H1 (cell line): ENCODE data around the gene SCN3A. TPM values are rescaled to one million over a fixed set of nuclear protein-coding genes. Genes with fewer than 3 reads are reported as not detected.

ENCODE experiments used
- CTCF ChIA-PET: fragments of 300-600 bp; sonication (Branson Sonifier 250); formaldehyde crosslinking; loops from one replicate; lab custom pipeline; 2021; ENCODE audit not compliant: partially characterized antibody; lab: Charles Lee
- POLR2A ChIA-PET: fragments of 300-600 bp; sonication (Branson Sonifier 250); formaldehyde crosslinking; loops from one replicate; lab custom pipeline; 2021; ENCODE audit warnings: inconsistent platforms; ENCODE audit not compliant: partially characterized antibody; lab: Charles Lee
- DNase-seq, 2 experiments: peaks; one replicate each; pipeline versions ENCODE4 v3.0.0 to v3.0.0-alpha.2; 2010 to 2022; ENCODE audit warnings: low spot score in 2 of 2, low read depth in 1 of 2, mixed read lengths in 1 of 2
- FAIRE-seq: peaks from 2 replicates; lab custom pipeline; 2011; peaks lifted over from hg19 to GRCh38; lab: Jason Lieb, UNC
- H2AFZ ChIP-seq: 2 replicates; pipeline ENCODE4 v1.8.1; 2012; ENCODE audit warnings: low read length, inconsistent platforms
- H2AK5ac ChIP-seq: 2 replicates; pipeline ENCODE4 v1.6.1; 2013; ENCODE audit warnings: low read depth, low read length
- H2BK120ac ChIP-seq: replicated peaks from 2 replicates; pipeline ENCODE3; 2013; ENCODE audit warnings: low read depth, low read length, inconsistent platforms
- H2BK12ac ChIP-seq: 2 replicates; pipeline ENCODE4 v1.6.1; 2013; ENCODE audit warnings: low read depth, low read length
- H2BK15ac ChIP-seq: 2 replicates; pipeline ENCODE4 v1.6.1; 2013; ENCODE audit warnings: low read length
- H2BK20ac ChIP-seq: 2 replicates; pipeline ENCODE4 v1.6.1; 2013; ENCODE audit warnings: low read length
- H2BK5ac ChIP-seq: 2 replicates; pipeline ENCODE4 v1.6.1; 2013; ENCODE audit warnings: low read depth, low read length
- H3K14ac ChIP-seq: 2 replicates; pipeline ENCODE4 v1.6.1; 2013; ENCODE audit warnings: inconsistent platforms; ENCODE audit not compliant: insufficient read length
- H3K18ac ChIP-seq: 2 replicates; pipeline ENCODE4 v1.6.1; 2013; ENCODE audit warnings: low read length; ENCODE audit errors: extremely low read depth
- H3K23ac ChIP-seq: 2 replicates; pipeline ENCODE4 v1.6.1; 2013; ENCODE audit warnings: inconsistent platforms; ENCODE audit not compliant: insufficient read length
- H3K23me2 ChIP-seq: 2 replicates; pipeline ENCODE4 v1.6.1; 2013; ENCODE audit warnings: low read depth, low read length
- H3K27ac ChIP-seq: 2 replicates; pipeline ENCODE4 v1.6.1; 2011; ENCODE audit warnings: low read depth, low read length, inconsistent platforms
- H3K27me3 ChIP-seq, 4 experiments: replicated peaks in 1 of 4; 1 replicate in 1 of 4; 2 replicates in 3 of 4; pipeline versions ENCODE4 v1.6.1 to v1.8.1; 2011 to 2013; ENCODE audit warnings: low read length in 3 of 4, mild to moderate bottlenecking in 3 of 4, inconsistent platforms in 2 of 4, mixed read lengths in 2 of 4, moderate library complexity in 1 of 4; ENCODE audit not compliant: control insufficient read depth in 3 of 4, insufficient read depth in 3 of 4; ENCODE audit errors: extremely low read depth in 1 of 4
- H3K36me3 ChIP-seq, 4 experiments: 2 replicates each; pipeline versions ENCODE4 v1.6.1 to v1.8.1; 2011 to 2013; ENCODE audit warnings: mild to moderate bottlenecking in 4 of 4, low read length in 3 of 4, moderate library complexity in 2 of 4, control low read depth in 1 of 4, inconsistent platforms in 1 of 4; ENCODE audit not compliant: insufficient read depth in 4 of 4, control insufficient read depth in 2 of 4
- H3K4ac ChIP-seq: replicated peaks from 2 replicates; pipeline ENCODE3; 2013; ENCODE audit warnings: low read length, low read depth, mixed read lengths, inconsistent platforms; ENCODE audit not compliant: insufficient read length
- H3K4me1 ChIP-seq, 4 experiments: replicated peaks in 1 of 4; 1 replicate in 1 of 4; 2 replicates in 3 of 4; pipeline versions ENCODE4 v1.6.1 to v1.8.1; 2011 to 2013; ENCODE audit warnings: low read length in 3 of 4, inconsistent platforms in 2 of 4, mixed read lengths in 1 of 4; ENCODE audit not compliant: insufficient read depth in 4 of 4, control insufficient read depth in 3 of 4
- H3K4me2 ChIP-seq, 2 experiments: 2 replicates each; pipeline versions ENCODE4 v1.6.1 to v1.8.1; 2011 to 2013; ENCODE audit warnings: low read depth in 2 of 2, low read length in 2 of 2, control low read depth in 1 of 2, inconsistent platforms in 1 of 2, mild to moderate bottlenecking in 1 of 2; ENCODE audit not compliant: insufficient read depth in 1 of 2
- H3K4me3 ChIP-seq, 4 experiments: fragments of 200-600, 300-600 bp in 1 of 4; sonication (generic), shearing (Covaris generic), sonication (Bioruptor Twin) in 1 of 4; 2 replicates each; pipeline versions ENCODE4 v1.5.1 to v1.8.1; 2011 to 2016; ENCODE audit warnings: low read length in 4 of 4, low read depth in 3 of 4, control low read depth in 2 of 4, inconsistent platforms in 2 of 4, mild to moderate bottlenecking in 2 of 4, mixed read lengths in 1 of 4, moderate library complexity in 1 of 4; ENCODE audit not compliant: insufficient read depth in 2 of 4; ENCODE audit errors: extremely low read depth in 1 of 4
- H3K56ac ChIP-seq: replicated peaks from 2 replicates; pipeline ENCODE3; 2013; ENCODE audit warnings: low read depth, mild to moderate bottlenecking, mixed read lengths, low read length, inconsistent platforms; ENCODE audit not compliant: insufficient read length
- H3K79me1 ChIP-seq: 2 replicates; pipeline ENCODE4 v1.6.1; 2013; ENCODE audit warnings: low read depth, low read length, control low read depth
- H3K79me2 ChIP-seq, 2 experiments: 2 replicates each; pipeline versions ENCODE4 v1.6.1 to v1.8.1; 2012 to 2013; ENCODE audit warnings: low read length in 2 of 2, mild to moderate bottlenecking in 2 of 2, inconsistent platforms in 1 of 2; ENCODE audit not compliant: insufficient read depth in 2 of 2, control insufficient read depth in 1 of 2
- H3K9ac ChIP-seq, 4 experiments: replicated peaks in 1 of 4; 1 replicate in 1 of 4; 2 replicates in 3 of 4; pipeline versions ENCODE4 v1.6.1 to v1.8.1; 2011 to 2013; ENCODE audit warnings: low read depth in 3 of 4, low read length in 3 of 4, control low read depth in 2 of 4, mild to moderate bottlenecking in 2 of 4, moderate library complexity in 2 of 4, inconsistent platforms in 1 of 4; ENCODE audit errors: extremely low read depth in 1 of 4
- H3K9me3 ChIP-seq, 2 experiments: 2 replicates each; pipeline versions ENCODE4 v1.6.1 to v1.8.1; 2012 to 2013; ENCODE audit warnings: mild to moderate bottlenecking in 2 of 2, moderate library complexity in 2 of 2, control low read depth in 1 of 2, inconsistent platforms in 1 of 2, low read depth in 1 of 2, low read length in 1 of 2, mixed read lengths in 1 of 2; ENCODE audit not compliant: insufficient read depth in 2 of 2
- H4K20me1 ChIP-seq, 2 experiments: replicated peaks in 1 of 2; 2 replicates each; pipeline versions ENCODE3 to v1.8.1; 2011 to 2013; ENCODE audit warnings: inconsistent platforms in 2 of 2, low read length in 2 of 2, mild to moderate bottlenecking in 1 of 2; ENCODE audit not compliant: insufficient read depth in 2 of 2, control insufficient read depth in 1 of 2
- H4K5ac ChIP-seq: 2 replicates; pipeline ENCODE4 v1.6.1; 2013; ENCODE audit warnings: low read length, low read depth, mixed read lengths, inconsistent platforms; ENCODE audit not compliant: insufficient read length
- H4K8ac ChIP-seq: 2 replicates; pipeline ENCODE4 v1.8.0; 2013; ENCODE audit warnings: mild to moderate bottlenecking, moderate library complexity, low read length, inconsistent platforms; ENCODE audit not compliant: insufficient read depth; ENCODE audit errors: extremely low read depth
- H4K91ac ChIP-seq: replicated peaks from 2 replicates; pipeline ENCODE3; 2013; ENCODE audit warnings: low read length, mixed read lengths, inconsistent platforms; ENCODE audit not compliant: insufficient read length
- CEBPB ChIP-seq: IDR thresholded peaks from 2 replicates; pipeline ENCODE4 v1.6.1; 2012; ENCODE audit warnings: low read depth, low read length
- EZH2 ChIP-seq: fragments of 200-600 bp; sonication (generic); IDR thresholded peaks from 2 replicates; pipeline ENCODE4 v1.7.1; 2012; ENCODE audit warnings: low read depth, mild to moderate bottlenecking, moderate library complexity, low read length, inconsistent platforms; ENCODE audit not compliant: severe bottlenecking
- HDAC2 ChIP-seq, 2 experiments: fragments of 300-600 bp in 1 of 2; sonication (generic) in 1 of 2; IDR thresholded peaks; 2 replicates each; pipeline ENCODE4 v1.6.1; 2011 to 2012; ENCODE audit warnings: low read depth in 2 of 2, low read length in 2 of 2, mild to moderate bottlenecking in 2 of 2, moderate library complexity in 2 of 2, borderline replicate concordance in 1 of 2, inconsistent platforms in 1 of 2
- KDM5A ChIP-seq: fragments of 200-600 bp; IDR thresholded peaks from 2 replicates; pipeline ENCODE4 v1.7.1; 2012; ENCODE audit warnings: mild to moderate bottlenecking, low read length, inconsistent platforms, mixed read lengths
- PHF8 ChIP-seq: fragments of 200-600 bp; sonication (generic); conservative IDR thresholded peaks from 2 replicates; pipeline ENCODE4 v1.7.1; 2012; ENCODE audit warnings: low read depth, mild to moderate bottlenecking, inconsistent platforms, low read length, moderate library complexity
- POLR2A ChIP-seq, 2 experiments: IDR thresholded peaks; 1 replicate in 1 of 2; 2 replicates in 1 of 2; pipeline ENCODE4 v1.6.1; 2011; ENCODE audit warnings: low read depth in 2 of 2, low read length in 2 of 2, mild to moderate bottlenecking in 2 of 2; ENCODE audit errors: control extremely low read depth in 1 of 2
- RBBP5 ChIP-seq: IDR thresholded peaks from 2 replicates; pipeline ENCODE4 v1.7.1; 2012; ENCODE audit warnings: low read depth, mild to moderate bottlenecking, inconsistent platforms, low read length, moderate library complexity, borderline replicate concordance
- WGBS, 2 experiments: shearing (Covaris generic) in 1 of 2; methylation state at CpG; one replicate each; pipeline versions ENCODE4 v1.1.6 to v1.1.7; 2013 to 2015; ENCODE audit warnings: low lambda C conversion rate in 2 of 2, mixed read lengths in 2 of 2, inconsistent platforms in 1 of 2, low coverage in 1 of 2, missing lambda C conversion rate in 1 of 2; ENCODE audit not compliant: insufficient replicate concordance in 2 of 2, insufficient coverage in 1 of 2, insufficient read length in 1 of 2; ENCODE audit errors: extremely low coverage in 1 of 2, missing lambda C conversion rate in 1 of 2; 5-methylcytosine and 5-hydroxymethylcytosine counted together
- polyA plus RNA-seq, 7 experiments: library from polyadenylated mRNA; depleted of rRNA in 3 of 7; stranded (reverse) in 5 of 7; unstranded in 2 of 7; fragments of >200 nt in 5 of 7; fragments of 200-250 nt in 2 of 7; gene quantifications; 1 replicate in 5 of 7; 2 replicates in 1 of 7; 4 replicates in 1 of 7; pipeline versions ENCODE4 v1.2.1 to v1.2.3, GENCODE V29; 2011 to 2013; ENCODE audit warnings: missing spikeins in 2 of 7, mixed read lengths in 2 of 7
- total RNA-seq: library from RNA; stranded (reverse); fragmentation: NEBNext Ultra II Directional; extraction: Animal tissue kit (Norgen Biotek cat#: 25700); gene quantifications from 2 replicates; pipeline ENCODE4 v1.2.1, GENCODE V29; 2021
- TF ChIP-seq, protein P1 (sequence below): IDR thresholded peaks from 2 replicates; pipeline ENCODE4 v1.6.1; 2011; ENCODE audit warnings: low read length, improper control_type of control experiment

The SCN3A gene
- total and polyA plus RNA-seq, 2 of the 8 experiments (the other 6 are each of a cell fraction or from before 2014, with no cell fraction given): 0.02 TPM; not detected in 1

DNA sequence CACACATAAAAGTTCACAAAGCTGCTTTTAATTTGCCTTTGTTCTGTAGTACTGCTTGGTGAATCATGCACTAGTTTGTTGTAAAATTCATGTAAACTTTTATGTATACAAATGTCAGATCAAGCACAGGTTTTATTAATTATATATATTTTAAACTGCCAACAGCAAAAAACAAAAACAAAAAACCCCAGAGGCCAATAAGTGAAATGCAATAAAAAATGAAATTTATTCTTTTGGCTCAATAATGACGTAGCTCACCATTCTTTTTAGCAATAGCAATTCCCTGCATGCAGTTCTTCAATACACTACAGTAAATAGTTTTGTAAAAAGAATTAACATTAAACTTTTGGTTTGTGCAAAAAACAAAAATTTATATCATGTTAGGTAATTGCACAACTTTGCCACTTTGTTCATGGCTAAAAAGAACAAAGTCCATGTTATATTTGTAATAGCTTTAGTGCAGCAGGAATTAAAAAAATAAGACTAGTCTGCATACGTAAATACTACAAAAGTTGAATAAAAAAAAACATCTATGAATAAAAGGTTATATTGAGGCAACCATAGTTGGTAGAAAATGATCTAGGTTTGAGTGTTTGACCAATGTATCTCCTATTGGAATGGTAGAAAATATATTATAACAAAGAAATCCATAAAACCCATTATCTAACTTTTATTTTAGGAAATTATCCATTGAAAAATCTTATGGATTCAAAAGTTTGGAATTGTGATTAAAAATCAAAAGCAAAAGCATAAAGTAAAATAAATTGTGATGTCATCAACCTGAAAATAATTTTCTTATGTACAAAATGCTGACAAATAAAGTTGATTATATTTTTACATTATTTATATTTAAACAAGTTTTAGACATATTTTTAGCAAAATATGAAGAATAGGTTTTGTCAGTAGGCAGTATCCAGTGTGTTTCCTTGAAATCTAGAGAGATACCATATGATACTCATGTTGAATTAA is 115.6 kb downstream of the SCN3A start:
- TF ChIP-seq RBBP5 (no peak), KDM5A (no peak), EZH2 (no peak), HDAC2 (IDR thresholded peaks at IDR 0.05; ENCODE audit: borderline replicate concordance in 1 of 2, low read depth in 2 of 2, low read length in 2 of 2) (no peak), CEBPB (no peak), PHF8 (no peak), POLR2A (IDR thresholded peaks at IDR 0.05; ENCODE audit: control extremely low read depth in 1 of 2, low read depth in 2 of 2, low read length in 2 of 2) (no peak)
- TF ChIP-seq, protein P1, sequence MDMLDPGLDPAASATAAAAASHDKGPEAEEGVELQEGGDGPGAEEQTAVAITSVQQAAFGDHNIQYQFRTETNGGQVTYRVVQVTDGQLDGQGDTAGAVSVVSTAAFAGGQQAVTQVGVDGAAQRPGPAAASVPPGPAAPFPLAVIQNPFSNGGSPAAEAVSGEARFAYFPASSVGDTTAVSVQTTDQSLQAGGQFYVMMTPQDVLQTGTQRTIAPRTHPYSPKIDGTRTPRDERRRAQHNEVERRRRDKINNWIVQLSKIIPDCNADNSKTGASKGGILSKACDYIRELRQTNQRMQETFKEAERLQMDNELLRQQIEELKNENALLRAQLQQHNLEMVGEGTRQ: no peak
- TF ChIP-seq, all 59 proteins: peak for 0
- Histone ChIP-seq H3K79me2 (no peaks in the 10 kb centered on the region), H3K36me3 (no peaks in the 10 kb centered on the region), H3K18ac (no peak overlapping the region), H3K9ac (no peak overlapping the region), H3K23me2 (no peaks in the 10 kb centered on the region), H3K4ac (no peak overlapping the region), H3K79me1 (no peaks in the 10 kb centered on the region), H2AFZ (no peak overlapping the region), H3K14ac (no peak overlapping the region), H2AK5ac (no peak overlapping the region), H2BK12ac (no peak overlapping the region), H4K5ac (no peak overlapping the region), H4K20me1 (no peaks in the 10 kb centered on the region), H2BK15ac (no peak overlapping the region), H4K91ac (no peak overlapping the region), H2BK120ac (no peak overlapping the region), H3K4me1 (no peaks in the 10 kb centered on the region), H3K56ac (no peak overlapping the region), H3K27ac (no peak overlapping the region), H3K4me2 (no peak overlapping the region), H3K4me3 (no peak overlapping the region), H4K8ac (no peak overlapping the region), H2BK20ac (no peak overlapping the region), H3K27me3 (no peaks in the 10 kb centered on the region), H3K23ac (no peak overlapping the region), H3K9me3 (no peaks in the 10 kb centered on the region), H2BK5ac (no peak overlapping the region)
- no peak for DNase-seq
- FAIRE-seq: no peak
- ChIA-PET POLR2A (interaction anchor here (0.7 kb wide), 1 partner anchor 20 kb away, joined by 3 read pairs; no protein-coding TSS in a partner anchor), CTCF (interaction anchor here (0.6 to 1.5 kb wide), 2 partner anchors 13 to 1088 kb away, joined by 3 read pairs; no protein-coding TSS in a partner anchor)
- 81% methylated on average over 2 of the region's 2 CpGs; no CpG with 5 or more reads in 1 of the 2 experiments for WGBS, 2 experiments
